ENCODE results near the gene SLAMF6. TPM values are rescaled to one million over a fixed set of nuclear protein-coding genes. Genes with fewer than 3 reads are reported as not detected.

The SLAMF6 gene
- polyA plus RNA-seq, 2 of the 4 experiments (the other 2 are of a cell fraction) = not detected

GRCh38 chr1:160569806-160570205 lies 46.8 kb upstream of the SLAMF6 start:
- WGBS (ENCODE audit: missing lambda C conversion rate) = 59% methylated on average over 2 of the region's 2 CpGs
- POLR2A ChIA-PET = no interaction called here
- FAIRE-seq (no peak), ATAC-seq (no peak), DNase-seq (ENCODE audit: low read depth in 1 of 2, low spot score in 1 of 2) (no peak)
- Histone ChIP-seq H3K9me3 (no peaks in the 10 kb centered on the region), H3K4me3 (no peak overlapping the region), H3K4me1 (no peaks in the 10 kb centered on the region), H3K4me2 (no peak overlapping the region), H3K27ac (no peak overlapping the region)
- CTCF ChIA-PET = interaction anchor here (1.2 kb wide), 1 partner anchor 26 kb away, joined by 3 read pairs; no protein-coding TSS in a partner anchor
- TF ChIP-seq MYC (IDR thresholded peaks at IDR 0.05; ENCODE audit: borderline replicate concordance, low read length) (no peak), RARB (CRISPR knock-in tag; IDR thresholded peaks at IDR 0.05) (no peak), CBX2 (IDR thresholded peaks at IDR 0.05; ENCODE audit: borderline replicate concordance, low read depth) (no peak), FOSB (CRISPR knock-in tag; IDR thresholded peaks at IDR 0.05) (no peak), SREBF2 (IDR thresholded peaks at IDR 0.05) (no peak), ZSCAN20 (CRISPR knock-in tag; IDR thresholded peaks at IDR 0.05) (no peak), ZNF302 (CRISPR knock-in tag; IDR thresholded peaks at IDR 0.05) (no peak), HEYL (CRISPR knock-in tag; IDR thresholded peaks at IDR 0.05) (no peak), KDM1A (IDR thresholded peaks at IDR 0.05; ENCODE audit: low read depth) (no peak), HOXB13 (CRISPR knock-in tag; IDR thresholded peaks at IDR 0.05; ENCODE audit: low read depth) (no peak), NFE2L2 (conservative IDR thresholded peaks at IDR 0.05; ENCODE audit: low read length) (no peak), RAD21 (conservative IDR thresholded peaks at IDR 0.05 in 1 of 2, IDR thresholded peaks at IDR 0.05 in 1 of 2) (no peak), SMC3 (IDR thresholded peaks at IDR 0.05) (no peak), ZC3H11A (IDR thresholded peaks at IDR 0.05) (no peak)

GRCh38 chr1:160567858-160568682 lies 45.0 kb upstream of the SLAMF6 start:
- WGBS (ENCODE audit: missing lambda C conversion rate) = 34% methylated on average over 8 of the region's 8 CpGs
- no peak overlapping the region for H3K4me2 ChIP-seq
- POLR2A ChIA-PET = no interaction called here
- ATAC-seq (no peak), FAIRE-seq (no peak), DNase-seq (ENCODE audit: low read depth in 1 of 2, low spot score in 1 of 2) (no peak)
- no peak overlapping the region for H3K27ac ChIP-seq
- H3K4me1 ChIP-seq = no peaks in the 10 kb centered on the region
- no peak for TF ChIP-seq RARB (CRISPR knock-in tag; IDR thresholded peaks at IDR 0.05)
- TF ChIP-seq GATA3 (IDR thresholded peaks at IDR 0.05; ENCODE audit: borderline replicate concordance) = no peak
- TF ChIP-seq CEBPB (IDR thresholded peaks at IDR 0.05) = no peak
- TF ChIP-seq HOXB5 (CRISPR knock-in tag; IDR thresholded peaks at IDR 0.05) = no peak
- TF ChIP-seq, protein P1, sequence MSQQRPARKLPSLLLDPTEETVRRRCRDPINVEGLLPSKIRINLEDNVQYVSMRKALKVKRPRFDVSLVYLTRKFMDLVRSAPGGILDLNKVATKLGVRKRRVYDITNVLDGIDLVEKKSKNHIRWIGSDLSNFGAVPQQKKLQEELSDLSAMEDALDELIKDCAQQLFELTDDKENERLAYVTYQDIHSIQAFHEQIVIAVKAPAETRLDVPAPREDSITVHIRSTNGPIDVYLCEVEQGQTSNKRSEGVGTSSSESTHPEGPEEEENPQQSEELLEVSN (IDR thresholded peaks at IDR 0.05; ENCODE audit: borderline replicate concordance, low read depth) = no peak
- no peak for TF ChIP-seq CHD2 (IDR thresholded peaks at IDR 0.05; ENCODE audit: low read length, partially characterized antibody)
- no peak for TF ChIP-seq HOXB13 (CRISPR knock-in tag; IDR thresholded peaks at IDR 0.05; ENCODE audit: low read depth)
- TF ChIP-seq CBX2 (IDR thresholded peaks at IDR 0.05; ENCODE audit: borderline replicate concordance, low read depth) = no peak
- TF ChIP-seq ZSCAN20 (CRISPR knock-in tag; IDR thresholded peaks at IDR 0.05) = no peak
- TF ChIP-seq EHF (CRISPR knock-in tag; IDR thresholded peaks at IDR 0.05) = no peak
- TF ChIP-seq, protein P2, sequence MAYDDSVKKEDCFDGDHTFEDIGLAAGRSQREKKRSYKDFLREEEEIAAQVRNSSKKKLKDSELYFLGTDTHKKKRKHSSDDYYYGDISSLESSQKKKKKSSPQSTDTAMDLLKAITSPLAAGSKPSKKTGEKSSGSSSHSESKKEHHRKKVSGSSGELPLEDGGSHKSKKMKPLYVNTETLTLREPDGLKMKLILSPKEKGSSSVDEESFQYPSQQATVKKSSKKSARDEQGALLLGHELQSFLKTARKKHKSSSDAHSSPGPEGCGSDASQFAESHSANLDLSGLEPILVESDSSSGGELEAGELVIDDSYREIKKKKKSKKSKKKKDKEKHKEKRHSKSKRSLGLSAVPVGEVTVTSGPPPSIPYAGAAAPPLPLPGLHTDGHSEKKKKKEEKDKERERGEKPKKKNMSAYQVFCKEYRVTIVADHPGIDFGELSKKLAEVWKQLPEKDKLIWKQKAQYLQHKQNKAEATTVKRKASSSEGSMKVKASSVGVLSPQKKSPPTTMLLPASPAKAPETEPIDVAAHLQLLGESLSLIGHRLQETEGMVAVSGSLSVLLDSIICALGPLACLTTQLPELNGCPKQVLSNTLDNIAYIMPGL (CRISPR knock-in tag; IDR thresholded peaks at IDR 0.05; ENCODE audit: borderline replicate concordance) = no peak
- TF ChIP-seq BHLHE40 (IDR thresholded peaks at IDR 0.05; ENCODE audit: low read depth, low read length) = no peak
- no peak for TF ChIP-seq RAD21 (conservative IDR thresholded peaks at IDR 0.05 in 1 of 2, IDR thresholded peaks at IDR 0.05 in 1 of 2)
- peaks cover under 1% of the 10 kb centered on the region; the same call in 1 of the 3 replicates for H3K9me3 ChIP-seq
- H3K4me3 ChIP-seq = no peak overlapping the region
- CTCF ChIA-PET = interaction anchor here (0.8 to 1.6 kb wide), 2 partner anchors 13 to 27 kb away, joined by 3 read pairs; no protein-coding TSS in a partner anchor

Data from A549 (cell line).